ENCODE measurements around the gene SLC4A4.

The SLC4A4 gene

DNA sequence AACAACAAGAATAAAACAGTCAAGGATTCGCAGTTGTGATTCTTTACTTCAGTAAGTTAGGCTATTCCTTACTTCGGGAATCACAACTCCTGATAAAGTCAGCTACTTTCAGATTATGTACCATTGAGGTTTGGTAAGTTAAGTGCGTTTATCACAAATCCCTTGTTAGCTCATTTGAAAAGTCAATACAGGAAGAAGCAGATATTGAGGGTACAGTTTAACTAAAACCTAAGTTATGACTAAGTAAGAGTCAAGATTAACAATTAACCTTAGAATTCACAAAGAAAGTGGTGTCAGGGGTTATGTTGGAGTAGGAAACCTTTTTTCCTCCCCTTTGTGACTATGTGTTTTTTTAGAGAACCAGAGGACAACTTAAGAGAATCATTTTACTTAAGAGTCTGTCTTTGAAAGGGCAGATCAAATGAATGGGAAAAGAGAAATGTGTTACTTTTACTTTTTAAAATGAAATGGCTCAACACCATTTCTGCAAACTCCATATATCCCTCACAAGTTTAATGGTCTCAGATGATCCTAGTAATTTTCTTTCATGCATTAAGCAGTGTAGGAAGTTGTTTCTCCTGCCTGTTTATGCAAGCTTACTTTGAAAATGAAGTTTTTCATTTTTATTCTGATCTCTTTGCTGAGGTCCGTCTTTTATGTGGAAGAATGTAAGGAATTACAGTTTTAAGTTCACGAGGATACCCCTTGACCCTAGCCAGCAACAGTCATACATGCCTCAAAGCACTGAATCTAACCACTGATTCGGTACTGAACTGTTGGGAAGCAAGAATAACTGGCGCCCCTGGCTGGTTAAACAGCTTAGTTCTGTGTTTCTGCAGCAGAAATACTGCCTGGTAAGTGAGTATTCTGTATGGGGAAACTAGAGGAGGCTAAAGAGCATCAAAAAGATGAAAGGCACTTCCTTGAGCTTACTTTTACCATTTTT, 211.7 kb downstream of the SLC4A4 start:
- DNase-seq, result peak; percentile 29

GRCh38 chr4:71553605-71554004, 214.8 kb downstream of the SLC4A4 start:
- peak; percentile 30 for DNase-seq

GRCh38 chr4:71554025-71554424, 215.2 kb downstream of the SLC4A4 start:
- DNase-seq, result no peak

DNA sequence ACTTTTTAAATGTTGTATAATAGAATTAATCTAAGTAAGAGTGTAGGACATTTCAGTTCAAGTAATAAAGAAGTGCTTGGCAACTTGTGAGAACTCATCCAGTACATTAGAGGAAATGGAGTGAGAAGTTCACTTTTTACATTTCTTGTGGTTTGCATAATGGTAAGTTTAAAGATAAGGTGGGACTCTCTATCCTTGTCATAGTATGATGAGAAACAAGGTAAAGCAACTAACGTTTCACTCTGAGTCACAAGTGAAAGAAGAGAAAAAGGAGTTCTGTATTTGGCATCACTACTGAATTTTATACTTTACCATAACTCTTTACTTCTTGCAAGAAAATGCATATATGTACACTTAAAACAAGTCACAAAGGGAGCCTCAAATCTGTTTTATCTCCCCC, 219.4 kb downstream of the SLC4A4 start:
- no peak for DNase-seq

- DNase-seq, result peak; percentile 29
Measured at GRCh38 chr4:71559957-71560571, 221.2 kb downstream of the SLC4A4 start.

- no peak for DNase-seq
Measured at GRCh38 chr4:71564775-71565174, 226.0 kb downstream of the SLC4A4 start.

DNA sequence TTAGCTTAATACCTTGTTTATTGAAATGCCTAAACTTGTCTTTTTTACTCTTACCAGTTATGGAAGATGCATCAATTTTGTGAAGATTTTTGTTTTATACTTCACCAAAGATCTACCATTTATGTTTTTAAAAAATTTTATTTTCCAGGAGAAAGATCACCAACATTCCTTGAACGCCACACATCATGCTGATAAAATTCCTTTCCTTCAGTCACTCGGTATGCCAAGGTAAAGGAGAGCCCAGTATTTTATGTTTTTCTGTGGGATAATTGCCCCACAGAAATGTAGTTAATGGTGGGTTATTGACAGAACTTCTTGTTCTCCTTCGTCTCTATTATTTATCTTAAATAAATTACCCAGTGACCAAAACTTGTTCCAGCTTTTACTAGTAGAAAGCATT, 228.0 kb downstream of the SLC4A4 start:
- DNase-seq, result no peak

- DNase-seq, result no peak
Measured at GRCh38 chr4:71568131-71568530, 229.3 kb downstream of the SLC4A4 start.

- DNase-seq, result no peak
Measured at GRCh38 chr4:71570492-71570891, 231.7 kb downstream of the SLC4A4 start.

DNA sequence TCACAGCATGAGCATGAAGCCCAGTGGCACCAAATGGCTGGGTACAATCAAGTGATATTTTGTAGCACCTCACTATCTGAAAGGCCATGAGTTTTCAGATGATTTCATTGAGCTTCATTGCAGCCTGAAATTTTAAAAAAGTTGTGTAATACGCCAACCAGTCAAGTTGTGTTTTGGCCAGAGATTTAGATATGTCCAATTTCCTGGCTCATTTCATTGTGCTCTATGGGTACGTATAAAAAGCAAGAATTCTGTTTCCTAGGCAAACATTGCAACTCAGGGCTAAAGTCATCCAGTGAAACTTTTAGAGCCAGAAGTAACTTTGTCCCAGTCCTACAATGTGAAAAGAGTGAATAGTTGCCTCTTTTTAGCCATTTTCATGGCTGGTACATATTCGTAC, 232.5 kb downstream of the SLC4A4 start:
- DNase-seq, result no peak

- no peak for DNase-seq
Measured at GRCh38 chr4:71583971-71584370, 245.2 kb downstream of the SLC4A4 start.

DNA sequence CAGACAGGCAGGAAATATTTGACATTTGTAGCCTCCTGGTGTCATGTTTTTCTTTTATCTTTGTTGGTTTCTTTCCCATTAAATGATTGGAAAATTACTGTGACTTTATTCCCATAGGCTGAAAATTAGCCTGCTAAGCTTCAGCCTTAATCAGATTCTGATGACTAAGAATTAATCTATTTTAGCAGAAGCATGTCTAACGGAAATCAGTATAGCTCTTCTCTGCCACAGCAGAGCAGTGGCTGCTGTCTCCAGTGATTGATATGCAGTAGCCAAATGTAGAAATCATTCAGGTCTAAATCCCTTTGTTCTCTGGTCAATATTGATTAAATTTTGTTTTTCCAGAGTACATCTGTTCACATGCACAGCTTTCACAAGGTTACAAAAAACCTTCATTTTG, 245.8 kb downstream of the SLC4A4 start:
- DNase-seq, result no peak

DNA sequence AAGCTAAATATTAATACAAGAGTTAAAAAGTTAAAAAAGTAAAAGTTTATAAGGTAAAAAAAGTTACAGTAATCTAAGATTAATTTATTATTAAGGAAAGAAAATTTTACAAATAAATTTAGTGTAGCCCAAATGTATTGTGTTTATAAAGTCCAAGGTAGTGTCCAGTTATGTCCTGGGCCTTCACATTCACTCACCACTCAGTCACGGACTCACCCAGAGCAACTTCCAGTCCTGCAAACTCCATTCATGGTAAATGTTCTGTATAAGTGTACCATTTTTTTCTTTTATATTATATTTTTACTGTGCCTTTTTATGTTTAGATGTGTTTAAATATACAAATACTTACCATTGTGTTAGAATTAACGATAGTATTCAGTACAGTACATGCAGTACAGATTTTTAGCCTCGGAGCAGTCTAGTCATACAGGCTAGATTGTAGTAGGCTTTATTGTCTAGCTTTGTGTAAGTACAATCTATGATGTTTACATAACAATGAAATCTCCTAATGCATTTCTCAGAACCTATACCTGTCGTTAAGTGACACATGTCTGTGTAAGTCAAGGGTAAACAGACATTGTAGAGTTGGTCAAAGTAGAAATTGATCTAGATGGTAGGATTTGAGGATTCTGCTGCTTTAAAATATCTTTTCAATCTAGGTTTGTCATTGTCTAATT, 247.4 kb downstream of the SLC4A4 start:
- no peak for DNase-seq

- no peak for DNase-seq
Measured at GRCh38 chr4:71587995-71588394, 249.2 kb downstream of the SLC4A4 start.

DNA sequence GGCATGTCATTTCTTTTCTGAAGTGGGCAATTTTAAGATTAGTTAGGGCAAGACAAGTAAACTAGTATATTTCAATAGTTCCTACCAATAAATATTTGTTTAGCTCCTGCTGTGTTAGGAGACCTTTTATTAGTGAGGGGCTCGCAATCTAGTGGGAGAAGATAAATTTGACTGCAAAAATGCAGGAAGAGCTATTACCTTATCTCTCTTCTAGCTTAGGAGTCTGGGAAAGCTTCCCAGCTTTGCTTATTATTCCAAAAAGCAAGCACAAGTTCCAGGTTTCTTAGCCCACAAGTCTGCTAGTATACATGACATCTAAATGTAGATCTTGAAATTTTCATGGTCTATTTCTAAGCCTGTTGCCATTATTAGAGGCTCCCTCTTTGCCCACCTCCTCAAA, 254.0 kb downstream of the SLC4A4 start:
- no peak for DNase-seq

DNA sequence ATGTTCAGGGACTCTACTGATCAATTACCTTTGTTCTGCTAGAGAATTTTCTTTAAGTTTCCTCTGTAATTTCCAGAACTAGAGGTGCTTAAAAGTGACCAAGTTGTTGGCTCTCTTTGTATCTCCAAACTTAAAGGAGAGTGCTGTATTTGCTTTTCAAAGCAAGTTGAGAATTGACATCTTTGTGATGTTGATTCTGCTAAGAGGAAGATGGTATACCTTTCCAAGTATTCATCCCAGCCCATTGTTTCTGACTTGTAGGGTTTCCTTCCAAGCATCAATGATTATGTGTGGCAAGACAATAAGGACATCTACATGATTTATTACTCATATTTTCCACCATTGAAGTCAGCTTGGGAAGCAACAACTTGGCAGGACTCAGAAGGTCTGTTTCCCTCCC, 254.5 kb downstream of the SLC4A4 start:
- no peak for DNase-seq

- DNase-seq, result no peak
Measured at GRCh38 chr4:71595576-71596108, 256.8 kb downstream of the SLC4A4 start.

- DNase-seq, result no peak
Measured at GRCh38 chr4:71599578-71599977, 260.8 kb downstream of the SLC4A4 start.

DNA sequence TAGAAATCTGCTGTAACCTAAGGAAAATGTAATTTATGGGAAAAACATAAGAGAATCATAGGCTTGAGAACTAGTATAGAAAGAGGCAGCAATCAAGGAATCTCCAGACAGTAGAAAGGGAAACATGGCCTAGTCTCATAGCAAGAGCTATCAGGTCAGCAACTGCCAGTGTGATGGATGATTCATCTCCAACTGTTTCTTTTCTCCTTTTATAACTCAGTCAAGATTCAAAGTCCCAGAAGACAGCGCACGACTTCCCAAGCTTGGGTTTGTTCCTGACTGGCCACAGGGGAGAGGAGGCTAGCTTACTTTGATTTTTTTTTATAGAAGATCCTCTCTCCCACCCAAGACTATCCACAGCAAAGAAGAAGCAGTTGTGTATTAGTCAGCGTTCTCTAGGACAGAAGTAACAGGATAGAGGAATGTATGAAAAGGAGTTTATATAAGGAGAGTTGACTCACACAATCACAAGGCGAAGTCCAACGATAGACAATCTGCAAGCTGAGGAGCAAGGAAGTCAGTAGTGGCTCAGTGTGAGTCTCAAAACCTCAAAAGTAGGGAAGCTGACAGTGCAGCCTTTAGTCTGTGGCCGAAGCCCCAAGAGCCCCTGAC, 263.6 kb downstream of the SLC4A4 start:
- DNase-seq, result no peak

GRCh38 chr4:71604785-71605184, 266.0 kb downstream of the SLC4A4 start:
- no peak for DNase-seq

GRCh38 chr4:71607109-71607508, 268.3 kb downstream of the SLC4A4 start:
- no peak for DNase-seq

DNA sequence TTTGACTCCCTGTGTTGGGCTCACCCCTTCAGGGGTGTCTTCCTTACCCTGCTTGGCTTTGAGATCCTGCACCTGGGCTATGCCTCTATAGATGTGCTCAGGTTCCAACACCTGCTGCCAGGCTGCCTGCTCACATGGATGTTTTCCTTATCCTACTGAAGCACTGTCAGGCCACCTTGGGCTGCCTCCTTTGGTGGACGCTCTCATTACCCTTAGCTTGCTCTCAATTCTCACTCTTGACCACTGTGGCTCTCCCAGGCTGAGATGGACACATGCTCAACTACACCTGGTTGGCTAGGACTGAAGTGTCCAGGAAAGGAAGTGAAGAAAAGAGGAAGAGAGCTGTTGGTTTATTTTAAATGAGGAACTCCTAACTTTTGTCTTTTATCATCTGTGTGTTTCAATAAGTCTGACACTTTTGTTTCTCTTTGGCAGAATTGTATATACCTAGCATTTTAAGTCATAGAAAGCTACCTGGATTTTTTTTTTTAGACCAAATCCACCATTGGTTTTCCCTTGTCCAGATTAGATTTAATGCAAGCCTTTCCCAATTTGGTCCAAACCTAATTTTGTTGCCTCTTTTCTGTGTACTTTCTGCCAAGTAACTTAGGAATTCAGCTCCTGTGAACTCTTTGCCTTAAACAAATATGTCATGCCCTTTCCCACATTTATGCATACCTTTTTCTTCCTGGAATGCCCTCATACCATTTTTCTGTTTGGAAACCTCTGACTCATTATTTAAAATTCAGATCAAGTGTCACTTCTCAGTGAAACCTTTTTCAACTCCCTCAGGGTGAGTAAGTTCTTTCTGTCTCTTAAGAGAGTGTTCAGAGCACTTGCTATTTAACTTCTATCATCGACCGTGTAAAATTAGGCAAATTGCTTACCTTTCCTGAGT, 269.2 kb downstream of the SLC4A4 start:
- peak; percentile 30 for DNase-seq
